ENCODE results near the gene VLDLR. TPM values are rescaled to one million over a fixed set of nuclear protein-coding genes. Genes with fewer than 3 reads are reported as not detected.

The VLDLR gene
- total and polyA plus RNA-seq, 2 of the 8 experiments (the other 6 are each of a cell fraction or from before 2014, with no cell fraction given): 24.2 to 49.1 TPM

GRCh38 chr9:2674141-2674824 is 52.7 kb downstream of the VLDLR start:
- H3K14ac ChIP-seq (ENCODE audit: insufficient read length): no peak overlapping the region
- FAIRE-seq: no peak
- H2BK15ac ChIP-seq (ENCODE audit: low read length): no peak overlapping the region
- H3K23me2 ChIP-seq (ENCODE audit: low read depth, low read length): no peaks in the 10 kb centered on the region
- no peak overlapping the region for H4K91ac ChIP-seq (replicated peaks; ENCODE audit: insufficient read length, low read length)
- no peaks in the 10 kb centered on the region for H3K79me2 ChIP-seq (ENCODE audit: control insufficient read depth in 1 of 2, insufficient read depth in 2 of 2, low read length in 2 of 2)
- no peak overlapping the region for H2BK20ac ChIP-seq (ENCODE audit: low read length)
- no peak overlapping the region for H2AK5ac ChIP-seq (ENCODE audit: low read depth, low read length)
- H3K4me1 ChIP-seq (replicated peaks in 1 of 4; ENCODE audit: control insufficient read depth in 3 of 4, insufficient read depth in 4 of 4, low read length in 3 of 4): peaks cover 0 to 2% (median 0%) of the 10 kb centered on the region in 4 experiments; a peak in 1 of 7 replicates
- H3K27me3 ChIP-seq (replicated peaks in 1 of 4; ENCODE audit: control insufficient read depth in 3 of 4, extremely low read depth in 1 of 4, insufficient read depth in 3 of 4, low read length in 3 of 4): no peaks in the 10 kb centered on the region
- no peak overlapping the region for H3K18ac ChIP-seq (ENCODE audit: extremely low read depth, low read length)
- no peaks in the 10 kb centered on the region for H3K9me3 ChIP-seq (ENCODE audit: insufficient read depth in 2 of 2, low read depth in 1 of 2, low read length in 1 of 2)
- no peak overlapping the region for H4K8ac ChIP-seq (ENCODE audit: extremely low read depth, insufficient read depth, low read length)
- H4K5ac ChIP-seq (ENCODE audit: insufficient read length, low read depth, low read length): no peak overlapping the region
- no peak overlapping the region for H3K4me2 ChIP-seq (ENCODE audit: insufficient read depth in 1 of 2, low read depth in 2 of 2, low read length in 2 of 2)
- no peak overlapping the region for H3K9ac ChIP-seq (replicated peaks in 1 of 4; ENCODE audit: extremely low read depth in 1 of 4, low read depth in 3 of 4, low read length in 3 of 4)
- no peak overlapping the region for H3K56ac ChIP-seq (replicated peaks; ENCODE audit: insufficient read length, low read depth, low read length)
- POLR2A ChIA-PET (ENCODE audit: partially characterized antibody): no interaction called here
- no peak overlapping the region for H2BK5ac ChIP-seq (ENCODE audit: low read depth, low read length)
- H4K20me1 ChIP-seq (replicated peaks in 1 of 2; ENCODE audit: control insufficient read depth in 1 of 2, insufficient read depth in 2 of 2, low read length in 2 of 2): no peaks in the 10 kb centered on the region
- no peak overlapping the region for H3K27ac ChIP-seq (ENCODE audit: low read depth, low read length)
- CTCF ChIA-PET (ENCODE audit: partially characterized antibody): no interaction called here
- 90% methylated on average over 9 of the region's 9 CpGs; no CpG with 5 or more reads in 1 of the 2 experiments for WGBS, 2 experiments (ENCODE audit: extremely low coverage in 1 of 2, insufficient coverage in 1 of 2, insufficient read length in 1 of 2, insufficient replicate concordance in 2 of 2, low coverage in 1 of 2, low lambda C conversion rate in 2 of 2, missing lambda C conversion rate in 1 of 2)
- H3K36me3 ChIP-seq (ENCODE audit: control insufficient read depth in 2 of 4, insufficient read depth in 4 of 4, low read length in 3 of 4): no peaks in the 10 kb centered on the region
- H2AFZ ChIP-seq (ENCODE audit: low read length): no peak overlapping the region
- no peak overlapping the region for H3K23ac ChIP-seq (ENCODE audit: insufficient read length)
- H2BK12ac ChIP-seq (ENCODE audit: low read depth, low read length): no peak overlapping the region
- no peak for DNase-seq (ENCODE audit: low read depth in 1 of 2, low spot score in 2 of 2)
- H3K4ac ChIP-seq (replicated peaks; ENCODE audit: insufficient read length, low read depth, low read length): no peak overlapping the region
- H3K79me1 ChIP-seq (ENCODE audit: low read depth, low read length): no peaks in the 10 kb centered on the region
- no peak overlapping the region for H3K4me3 ChIP-seq (ENCODE audit: extremely low read depth in 1 of 4, insufficient read depth in 2 of 4, low read depth in 3 of 4, low read length in 4 of 4)
- no peak overlapping the region for H2BK120ac ChIP-seq (replicated peaks; ENCODE audit: low read depth, low read length)
- TF ChIP-seq CTBP2 (IDR thresholded peaks at IDR 0.05; ENCODE audit: borderline replicate concordance, insufficient read depth, insufficient read length, low read length) (no peak), TBP (IDR thresholded peaks at IDR 0.05; ENCODE audit: low read depth, low read length) (no peak), CEBPB (IDR thresholded peaks at IDR 0.05; ENCODE audit: low read depth, low read length) (no peak), KDM1A (IDR thresholded peaks at IDR 0.05; ENCODE audit: borderline replicate concordance, low read length) (no peak), JUN (IDR thresholded peaks at IDR 0.05; ENCODE audit: low read depth, low read length) (no peak), RFX5 (IDR thresholded peaks at IDR 0.05; ENCODE audit: borderline replicate concordance, low read depth, low read length) (no peak), MAX (IDR thresholded peaks at IDR 0.05) (no peak), CBX5 (IDR thresholded peaks at IDR 0.05; ENCODE audit: low read depth, low read length) (no peak), E2F6 (IDR thresholded peaks at IDR 0.05) (no peak), ATF2 (IDR thresholded peaks at IDR 0.05; ENCODE audit: low read length) (no peak), RXRA (IDR thresholded peaks at IDR 0.05; ENCODE audit: insufficient read depth, low read depth, low read length) (no peak)
